H1 (cell line): ENCODE data around the gene VCX2. TPM values are rescaled to one million over a fixed set of nuclear protein-coding genes. Genes with fewer than 3 reads are reported as not detected.

ENCODE experiments used
- ASH2L ChIP-seq: fragments of 200-600, 300-600 bp; sonication (generic); IDR thresholded peaks from one replicate; pipeline ENCODE4 v1.7.1; 2017; ENCODE audit warnings: low read length
- HDAC2 ChIP-seq, 2 experiments: fragments of 300-600 bp in 1 of 2; sonication (generic) in 1 of 2; IDR thresholded peaks; 2 replicates each; pipeline ENCODE4 v1.6.1; 2011 to 2012; ENCODE audit warnings: low read depth in 2 of 2, low read length in 2 of 2, mild to moderate bottlenecking in 2 of 2, moderate library complexity in 2 of 2, borderline replicate concordance in 1 of 2, inconsistent platforms in 1 of 2
- KDM4A ChIP-seq: IDR thresholded peaks from one replicate; pipeline ENCODE4 v1.7.1; 2012; ENCODE audit warnings: low read depth, mild to moderate bottlenecking, moderate library complexity, low read length, inconsistent platforms; ENCODE audit not compliant: severe bottlenecking
- RXRA ChIP-seq: IDR thresholded peaks from 2 replicates; pipeline ENCODE4 v1.6.1; 2011; ENCODE audit warnings: low read depth, mild to moderate bottlenecking, low read length, moderate library complexity; ENCODE audit not compliant: insufficient read depth
- SP2 ChIP-seq: IDR thresholded peaks from 2 replicates; pipeline ENCODE4 v1.6.1; 2012; ENCODE audit warnings: mild to moderate bottlenecking, low read length, inconsistent platforms
- TCF12 ChIP-seq: IDR thresholded peaks from 2 replicates; pipeline ENCODE4 v1.6.1; 2011; ENCODE audit warnings: low read depth, mild to moderate bottlenecking, low read length
- polyA plus RNA-seq, 7 experiments: library from polyadenylated mRNA; depleted of rRNA in 3 of 7; stranded (reverse) in 5 of 7; unstranded in 2 of 7; fragments of >200 nt in 5 of 7; fragments of 200-250 nt in 2 of 7; gene quantifications; 1 replicate in 5 of 7; 2 replicates in 1 of 7; 4 replicates in 1 of 7; pipeline versions ENCODE4 v1.2.1 to v1.2.3, GENCODE V29; 2011 to 2013; ENCODE audit warnings: missing spikeins in 2 of 7, mixed read lengths in 2 of 7
- total RNA-seq: library from RNA; stranded (reverse); fragmentation: NEBNext Ultra II Directional; extraction: Animal tissue kit (Norgen Biotek cat#: 25700); gene quantifications from 2 replicates; pipeline ENCODE4 v1.2.1, GENCODE V29; 2021
- TF ChIP-seq, protein P1 (sequence below): fragments of 300-600 bp; sonication (generic); IDR thresholded peaks from 2 replicates; pipeline ENCODE4 v1.7.1; 2012; ENCODE audit warnings: low read length, moderate library complexity, mild to moderate bottlenecking, inconsistent platforms; ENCODE audit not compliant: insufficient replicate concordance
- TF ChIP-seq, protein P2 (sequence below): IDR thresholded peaks from 2 replicates; pipeline ENCODE4 v1.6.1; 2012; ENCODE audit warnings: inconsistent platforms

The VCX2 gene
- total and polyA plus RNA-seq, 2 of the 8 experiments (the other 6 are each of a cell fraction or from before 2014, with no cell fraction given): not detected

DNA sequence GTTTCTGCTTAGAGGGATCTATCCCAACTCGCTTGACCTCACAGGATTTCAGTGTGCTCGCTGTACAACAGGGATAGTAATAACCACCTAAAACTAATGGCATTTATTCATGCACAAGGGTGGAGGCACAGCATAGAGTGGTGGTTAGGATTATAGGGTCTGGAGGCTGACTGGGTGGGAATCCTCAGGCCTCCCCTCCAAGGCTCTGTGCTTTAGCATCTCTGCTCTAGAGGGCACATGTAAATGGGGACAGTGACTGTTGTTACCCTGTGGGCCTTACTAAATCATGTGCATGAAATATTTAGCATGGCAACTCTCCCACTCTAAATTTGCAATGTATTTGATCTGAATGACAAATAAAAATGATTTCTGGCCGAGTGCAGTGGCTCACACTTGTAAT, 29.2 kb downstream of the VCX2 start (continued):
- TF ChIP-seq, protein P1, sequence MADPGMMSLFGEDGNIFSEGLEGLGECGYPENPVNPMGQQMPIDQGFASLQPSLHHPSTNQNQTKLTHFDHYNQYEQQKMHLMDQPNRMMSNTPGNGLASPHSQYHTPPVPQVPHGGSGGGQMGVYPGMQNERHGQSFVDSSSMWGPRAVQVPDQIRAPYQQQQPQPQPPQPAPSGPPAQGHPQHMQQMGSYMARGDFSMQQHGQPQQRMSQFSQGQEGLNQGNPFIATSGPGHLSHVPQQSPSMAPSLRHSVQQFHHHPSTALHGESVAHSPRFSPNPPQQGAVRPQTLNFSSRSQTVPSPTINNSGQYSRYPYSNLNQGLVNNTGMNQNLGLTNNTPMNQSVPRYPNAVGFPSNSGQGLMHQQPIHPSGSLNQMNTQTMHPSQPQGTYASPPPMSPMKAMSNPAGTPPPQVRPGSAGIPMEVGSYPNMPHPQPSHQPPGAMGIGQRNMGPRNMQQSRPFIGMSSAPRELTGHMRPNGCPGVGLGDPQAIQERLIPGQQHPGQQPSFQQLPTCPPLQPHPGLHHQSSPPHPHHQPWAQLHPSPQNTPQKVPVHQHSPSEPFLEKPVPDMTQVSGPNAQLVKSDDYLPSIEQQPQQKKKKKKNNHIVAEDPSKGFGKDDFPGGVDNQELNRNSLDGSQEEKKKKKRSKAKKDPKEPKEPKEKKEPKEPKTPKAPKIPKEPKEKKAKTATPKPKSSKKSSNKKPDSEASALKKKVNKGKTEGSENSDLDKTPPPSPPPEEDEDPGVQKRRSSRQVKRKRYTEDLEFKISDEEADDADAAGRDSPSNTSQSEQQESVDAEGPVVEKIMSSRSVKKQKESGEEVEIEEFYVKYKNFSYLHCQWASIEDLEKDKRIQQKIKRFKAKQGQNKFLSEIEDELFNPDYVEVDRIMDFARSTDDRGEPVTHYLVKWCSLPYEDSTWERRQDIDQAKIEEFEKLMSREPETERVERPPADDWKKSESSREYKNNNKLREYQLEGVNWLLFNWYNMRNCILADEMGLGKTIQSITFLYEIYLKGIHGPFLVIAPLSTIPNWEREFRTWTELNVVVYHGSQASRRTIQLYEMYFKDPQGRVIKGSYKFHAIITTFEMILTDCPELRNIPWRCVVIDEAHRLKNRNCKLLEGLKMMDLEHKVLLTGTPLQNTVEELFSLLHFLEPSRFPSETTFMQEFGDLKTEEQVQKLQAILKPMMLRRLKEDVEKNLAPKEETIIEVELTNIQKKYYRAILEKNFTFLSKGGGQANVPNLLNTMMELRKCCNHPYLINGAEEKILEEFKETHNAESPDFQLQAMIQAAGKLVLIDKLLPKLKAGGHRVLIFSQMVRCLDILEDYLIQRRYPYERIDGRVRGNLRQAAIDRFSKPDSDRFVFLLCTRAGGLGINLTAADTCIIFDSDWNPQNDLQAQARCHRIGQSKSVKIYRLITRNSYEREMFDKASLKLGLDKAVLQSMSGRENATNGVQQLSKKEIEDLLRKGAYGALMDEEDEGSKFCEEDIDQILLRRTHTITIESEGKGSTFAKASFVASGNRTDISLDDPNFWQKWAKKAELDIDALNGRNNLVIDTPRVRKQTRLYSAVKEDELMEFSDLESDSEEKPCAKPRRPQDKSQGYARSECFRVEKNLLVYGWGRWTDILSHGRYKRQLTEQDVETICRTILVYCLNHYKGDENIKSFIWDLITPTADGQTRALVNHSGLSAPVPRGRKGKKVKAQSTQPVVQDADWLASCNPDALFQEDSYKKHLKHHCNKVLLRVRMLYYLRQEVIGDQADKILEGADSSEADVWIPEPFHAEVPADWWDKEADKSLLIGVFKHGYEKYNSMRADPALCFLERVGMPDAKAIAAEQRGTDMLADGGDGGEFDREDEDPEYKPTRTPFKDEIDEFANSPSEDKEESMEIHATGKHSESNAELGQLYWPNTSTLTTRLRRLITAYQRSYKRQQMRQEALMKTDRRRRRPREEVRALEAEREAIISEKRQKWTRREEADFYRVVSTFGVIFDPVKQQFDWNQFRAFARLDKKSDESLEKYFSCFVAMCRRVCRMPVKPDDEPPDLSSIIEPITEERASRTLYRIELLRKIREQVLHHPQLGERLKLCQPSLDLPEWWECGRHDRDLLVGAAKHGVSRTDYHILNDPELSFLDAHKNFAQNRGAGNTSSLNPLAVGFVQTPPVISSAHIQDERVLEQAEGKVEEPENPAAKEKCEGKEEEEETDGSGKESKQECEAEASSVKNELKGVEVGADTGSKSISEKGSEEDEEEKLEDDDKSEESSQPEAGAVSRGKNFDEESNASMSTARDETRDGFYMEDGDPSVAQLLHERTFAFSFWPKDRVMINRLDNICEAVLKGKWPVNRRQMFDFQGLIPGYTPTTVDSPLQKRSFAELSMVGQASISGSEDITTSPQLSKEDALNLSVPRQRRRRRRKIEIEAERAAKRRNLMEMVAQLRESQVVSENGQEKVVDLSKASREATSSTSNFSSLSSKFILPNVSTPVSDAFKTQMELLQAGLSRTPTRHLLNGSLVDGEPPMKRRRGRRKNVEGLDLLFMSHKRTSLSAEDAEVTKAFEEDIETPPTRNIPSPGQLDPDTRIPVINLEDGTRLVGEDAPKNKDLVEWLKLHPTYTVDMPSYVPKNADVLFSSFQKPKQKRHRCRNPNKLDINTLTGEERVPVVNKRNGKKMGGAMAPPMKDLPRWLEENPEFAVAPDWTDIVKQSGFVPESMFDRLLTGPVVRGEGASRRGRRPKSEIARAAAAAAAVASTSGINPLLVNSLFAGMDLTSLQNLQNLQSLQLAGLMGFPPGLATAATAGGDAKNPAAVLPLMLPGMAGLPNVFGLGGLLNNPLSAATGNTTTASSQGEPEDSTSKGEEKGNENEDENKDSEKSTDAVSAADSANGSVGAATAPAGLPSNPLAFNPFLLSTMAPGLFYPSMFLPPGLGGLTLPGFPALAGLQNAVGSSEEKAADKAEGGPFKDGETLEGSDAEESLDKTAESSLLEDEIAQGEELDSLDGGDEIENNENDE: no peak
- no peak for TF ChIP-seq KDM4A
- TF ChIP-seq, protein P2, sequence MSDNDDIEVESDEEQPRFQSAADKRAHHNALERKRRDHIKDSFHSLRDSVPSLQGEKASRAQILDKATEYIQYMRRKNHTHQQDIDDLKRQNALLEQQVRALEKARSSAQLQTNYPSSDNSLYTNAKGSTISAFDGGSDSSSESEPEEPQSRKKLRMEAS: no peak
- TF ChIP-seq ASH2L: no peak
- TF ChIP-seq SP2: no peak
- TF ChIP-seq TCF12: no peak
- TF ChIP-seq RXRA: no peak
- TF ChIP-seq HDAC2 (IDR thresholded peaks at IDR 0.05; ENCODE audit: borderline replicate concordance in 1 of 2, low read depth in 2 of 2, low read length in 2 of 2): no peak
